ENCODE measurements around the gene FAM32A. TPM values are rescaled to one million over a fixed set of nuclear protein-coding genes. Genes with fewer than 3 reads are reported as not detected.

FAM32A gene
- total and polyA plus RNA-seq, 2 of the 8 experiments (the other 6 are each of a cell fraction or from before 2014, with no cell fraction given) = 75.6 to 105 TPM

GRCh38 chr19:16139752-16140151 is 45.5 kb upstream of the FAM32A start:
- ChIA-PET CTCF (ENCODE audit: partially characterized antibody) (interaction anchor here (1.1 to 1.3 kb wide), 3 partner anchors 16 to 45 kb away, joined by 3 to 6 read pairs (median 3); partner anchors contain the start of gene FAM32A), POLR2A (ENCODE audit: partially characterized antibody) (interaction anchor here (1.0 to 1.3 kb wide), 3 partner anchors 17 to 62 kb away, joined by 3 to 5 read pairs (median 3); no protein-coding TSS in a partner anchor)
- no peak overlapping the region for H2AFZ ChIP-seq (ENCODE audit: low read length)
- no peak overlapping the region for H2AK5ac ChIP-seq (ENCODE audit: low read depth, low read length)
- no peaks in the 10 kb centered on the region for H3K27me3 ChIP-seq (replicated peaks in 1 of 4; ENCODE audit: control insufficient read depth in 3 of 4, extremely low read depth in 1 of 4, insufficient read depth in 3 of 4, low read length in 3 of 4)
- no peak for FAIRE-seq
- H3K14ac ChIP-seq (ENCODE audit: insufficient read length) = no peak overlapping the region
- H2BK15ac ChIP-seq (ENCODE audit: low read length) = no peak overlapping the region
- H3K23me2 ChIP-seq (ENCODE audit: low read depth, low read length) = peaks cover 3% of the 10 kb centered on the region; the same call in 1 of the 2 replicates
- H2BK20ac ChIP-seq (ENCODE audit: low read length) = no peak overlapping the region
- H3K4me3 ChIP-seq (ENCODE audit: extremely low read depth in 1 of 4, insufficient read depth in 2 of 4, low read depth in 3 of 4, low read length in 4 of 4) = no peak overlapping the region
- H4K5ac ChIP-seq (ENCODE audit: insufficient read length, low read depth, low read length) = no peak overlapping the region
- H3K36me3 ChIP-seq (ENCODE audit: control insufficient read depth in 2 of 4, insufficient read depth in 4 of 4, low read length in 3 of 4) = no peaks in the 10 kb centered on the region
- no peaks in the 10 kb centered on the region for H4K20me1 ChIP-seq (replicated peaks in 1 of 2; ENCODE audit: control insufficient read depth in 1 of 2, insufficient read depth in 2 of 2, low read length in 2 of 2)
- H3K23ac ChIP-seq (ENCODE audit: insufficient read length) = no peak overlapping the region
- H3K27ac ChIP-seq (ENCODE audit: low read depth, low read length) = no peak overlapping the region
- H3K79me1 ChIP-seq (ENCODE audit: low read depth, low read length) = no peaks in the 10 kb centered on the region
- H3K9me3 ChIP-seq (ENCODE audit: insufficient read depth in 2 of 2, low read depth in 1 of 2, low read length in 1 of 2) = no peaks in the 10 kb centered on the region
- H3K79me2 ChIP-seq (ENCODE audit: control insufficient read depth in 1 of 2, insufficient read depth in 2 of 2, low read length in 2 of 2) = no peaks in the 10 kb centered on the region
- no peak overlapping the region for H3K9ac ChIP-seq (replicated peaks in 1 of 4; ENCODE audit: extremely low read depth in 1 of 4, low read depth in 3 of 4, low read length in 3 of 4)
- H3K4me2 ChIP-seq (ENCODE audit: insufficient read depth in 1 of 2, low read depth in 2 of 2, low read length in 2 of 2) = no peak overlapping the region
- TF ChIP-seq HDAC2 (IDR thresholded peaks at IDR 0.05; ENCODE audit: borderline replicate concordance in 1 of 2, low read depth in 2 of 2, low read length in 2 of 2) = no peak
- TF ChIP-seq NRF1 (IDR thresholded peaks at IDR 0.05; ENCODE audit: low read depth, low read length) = no peak
- no peak for TF ChIP-seq CHD1 (IDR thresholded peaks at IDR 0.05; ENCODE audit: low read depth, low read length)
- no peak for TF ChIP-seq CHD2 (IDR thresholded peaks at IDR 0.05; ENCODE audit: low read length)
- no peak for TF ChIP-seq POLR2AphosphoS5 (IDR thresholded peaks at IDR 0.05; ENCODE audit: low read depth, low read length)
- no peak for TF ChIP-seq CREB1 (IDR thresholded peaks at IDR 0.05)
- no peak for TF ChIP-seq CEBPB (IDR thresholded peaks at IDR 0.05; ENCODE audit: low read depth, low read length)
- no peak for TF ChIP-seq SIN3A (conservative IDR thresholded peaks at IDR 0.05 in 1 of 2, IDR thresholded peaks at IDR 0.05 in 1 of 2; ENCODE audit: low read depth in 1 of 2, low read length in 2 of 2)
- TF ChIP-seq BCL11A (IDR thresholded peaks at IDR 0.05; ENCODE audit: low read depth in 2 of 2, low read length in 2 of 2) = no peak
- TF ChIP-seq KDM4A (IDR thresholded peaks at IDR 0.05; ENCODE audit: low read depth, low read length, severe bottlenecking) = no peak
- TF ChIP-seq TBP (IDR thresholded peaks at IDR 0.05; ENCODE audit: low read depth, low read length) = no peak
- TF ChIP-seq JUN (IDR thresholded peaks at IDR 0.05; ENCODE audit: low read depth, low read length) = no peak
- 82% methylated on average over 13 of the region's 13 CpGs; no CpG with 5 or more reads in 1 of the 2 experiments for WGBS, 2 experiments (ENCODE audit: extremely low coverage in 1 of 2, insufficient coverage in 1 of 2, insufficient read length in 1 of 2, insufficient replicate concordance in 2 of 2, low coverage in 1 of 2, low lambda C conversion rate in 2 of 2, missing lambda C conversion rate in 1 of 2)
- no peak overlapping the region for H3K56ac ChIP-seq (replicated peaks; ENCODE audit: insufficient read length, low read depth, low read length)
- H4K91ac ChIP-seq (replicated peaks; ENCODE audit: insufficient read length, low read length) = no peak overlapping the region
- no peak overlapping the region for H3K4ac ChIP-seq (replicated peaks; ENCODE audit: insufficient read length, low read depth, low read length)
- no peak for DNase-seq (ENCODE audit: low read depth in 1 of 2, low spot score in 2 of 2)
- H2BK12ac ChIP-seq (ENCODE audit: low read depth, low read length) = no peak overlapping the region
- no peak overlapping the region for H2BK5ac ChIP-seq (ENCODE audit: low read depth, low read length)
- H2BK120ac ChIP-seq (replicated peaks; ENCODE audit: low read depth, low read length) = no peak overlapping the region
- peaks cover 0 to 6% (median 4%) of the 10 kb centered on the region in 4 experiments; a peak in 3 of 7 replicates for H3K4me1 ChIP-seq (replicated peaks in 1 of 4; ENCODE audit: control insufficient read depth in 3 of 4, insufficient read depth in 4 of 4, low read length in 3 of 4)
- H4K8ac ChIP-seq (ENCODE audit: extremely low read depth, insufficient read depth, low read length) = no peak overlapping the region
- H3K18ac ChIP-seq (ENCODE audit: extremely low read depth, low read length) = no peak overlapping the region

Data from H1 (cell line).